RCC 7860 (cell line): ENCODE results near the gene LONP2.
"Not testable (repeated sequence)": the region's sequence is repeated elsewhere in the genome, so short reads cannot be mapped to it uniquely, and the experiment has no call there.

Source experiments
- DNase-seq: peaks from one replicate; pipeline ENCODE4 v3.0.0-alpha.2; 2015; ENCODE audit warnings: low spot score
- FAIRE-seq: peaks from 2 replicates; lab custom pipeline; 2012; peaks lifted over from hg19 to GRCh38; lab: Jason Lieb, UNC

Gene LONP2

DNA sequence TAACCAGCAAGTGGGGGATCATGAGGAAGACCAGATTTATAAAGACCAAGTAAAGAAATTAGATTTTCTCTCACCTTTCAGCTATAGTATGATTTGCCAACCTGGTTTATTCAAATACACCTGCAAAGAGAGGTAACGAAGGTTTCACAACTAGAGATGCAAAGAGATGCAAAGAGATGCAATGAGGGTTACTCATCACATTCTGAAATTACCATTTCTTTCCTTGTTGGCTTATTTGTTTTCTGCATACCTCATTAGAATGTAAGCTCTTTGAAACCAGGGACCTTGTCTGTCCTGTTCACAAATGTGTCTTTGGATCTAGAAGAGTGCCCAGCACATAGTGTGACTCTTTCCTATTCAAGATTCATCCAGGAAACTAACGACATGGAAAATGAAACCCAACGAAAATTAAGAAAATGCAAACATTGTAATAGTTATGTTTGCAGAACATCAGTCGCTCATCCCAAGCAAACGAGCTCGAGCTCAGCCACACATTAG is 9.0 kb upstream of the LONP2 start:
- no peak for DNase-seq

GRCh38 chr16:48235556-48236136 is 8.5 kb upstream of the LONP2 start:
- FAIRE-seq: no peak
- DNase-seq: no peak

More for the DNA sequence above, 9.0 kb upstream of the LONP2 start:
- FAIRE-seq: no peak

GRCh38 chr16:48236286-48236685 is 7.8 kb upstream of the LONP2 start:
- DNase-seq (no peak), FAIRE-seq (no peak)

- not testable (repeated sequence) for DNase-seq, FAIRE-seq
These were observed 4.0 kb upstream of the LONP2 start for GRCh38 chr16:48240147-48240546.

- no peak for FAIRE-seq
- DNase-seq: no peak
These were observed 729 bp downstream of the LONP2 start for GRCh38 chr16:48244863-48245195.

- no peak for FAIRE-seq
- no peak for DNase-seq
These were observed 2.0 kb downstream of the LONP2 start for GRCh38 chr16:48246066-48246465.

DNA sequence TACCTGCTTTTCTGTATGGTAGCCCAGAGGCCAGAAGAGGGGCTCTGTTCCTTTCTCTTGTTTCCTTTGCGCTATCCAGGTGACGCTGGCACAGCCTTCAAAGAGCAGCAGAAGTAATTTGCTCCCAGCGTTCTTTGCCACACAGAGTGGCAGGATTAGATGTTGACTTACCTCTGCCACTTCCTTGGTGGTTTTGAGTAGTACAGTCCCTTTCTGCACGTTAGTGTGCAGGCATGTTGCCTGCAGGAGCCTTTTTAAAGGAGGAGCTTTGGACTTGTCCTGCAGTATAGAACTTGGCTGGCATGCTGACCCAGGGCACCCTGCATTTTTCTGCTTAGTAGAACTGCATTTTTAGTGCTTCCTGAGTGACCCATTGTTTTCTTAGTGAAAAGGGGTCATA is 3.2 kb downstream of the LONP2 start, which contains the start of gene ABCC11:
Gene ABCC11, minus strand, starts transcription at position 229 of the 400 bp plus-strand sequence. CDS start 15,618 bp downstream, outside the sequence.
- FAIRE-seq (no peak), DNase-seq (no peak)

- FAIRE-seq: no peak
- no peak for DNase-seq
These were observed 6.6 kb downstream of the LONP2 start for GRCh38 chr16:48250520-48251278.

GRCh38 chr16:48252013-48252412 is 7.9 kb downstream of the LONP2 start:
- DNase-seq: no peak
- no peak for FAIRE-seq

DNA sequence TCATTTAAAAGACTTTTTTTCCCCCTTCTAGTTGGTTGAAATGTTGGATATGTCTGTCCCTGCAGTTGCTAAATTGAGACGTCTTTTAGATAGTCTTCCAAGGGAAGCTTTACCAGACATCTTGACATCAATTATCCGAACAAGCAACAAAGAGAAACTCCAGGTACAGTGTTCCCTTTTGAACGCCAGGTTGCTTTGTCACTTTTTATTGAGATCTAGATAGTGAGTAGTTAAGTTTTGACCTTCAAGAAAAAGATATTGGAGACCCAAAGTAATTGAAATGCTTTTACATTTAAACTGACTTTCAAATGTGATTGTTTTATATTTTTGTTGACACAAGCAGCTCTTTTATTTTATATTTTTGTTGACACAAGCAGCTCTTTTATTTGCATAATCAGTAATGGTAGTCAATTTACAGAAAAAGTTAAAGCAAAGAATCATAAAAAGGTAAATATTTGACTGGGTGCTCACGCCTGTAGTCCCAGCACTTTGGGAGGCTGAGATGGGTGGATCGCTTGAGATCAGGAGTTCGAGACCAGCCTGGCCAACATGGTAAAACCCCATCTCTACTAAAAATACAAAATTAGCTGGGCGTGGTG is 12.6 kb downstream of the LONP2 start:
- DNase-seq: no peak
- FAIRE-seq: no peak

GRCh38 chr16:48261569-48261968 is 17.5 kb downstream of the LONP2 start:
- no peak for FAIRE-seq
- no peak for DNase-seq

- FAIRE-seq (no peak), DNase-seq (no peak)
These were observed 18.5 kb downstream of the LONP2 start for GRCh38 chr16:48262631-48263030.

DNA sequence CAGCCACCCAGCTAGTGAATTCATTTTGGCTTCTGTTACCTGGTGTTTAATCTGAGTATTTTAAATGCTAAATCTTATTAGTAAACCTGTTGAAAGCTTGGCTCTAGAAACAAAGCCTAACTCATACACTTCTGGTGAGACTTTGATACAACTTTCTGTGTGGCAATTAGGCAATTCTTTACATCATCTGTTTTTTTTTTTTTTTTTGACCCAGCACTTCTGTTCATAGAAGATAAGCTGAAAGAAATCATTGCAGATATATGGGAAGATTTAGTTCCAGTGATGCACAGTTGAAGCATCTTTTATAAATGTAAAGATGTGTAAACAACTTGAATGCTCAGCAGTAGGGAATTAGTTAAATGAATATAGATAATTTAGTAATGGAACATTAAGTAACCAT is 24.9 kb downstream of the LONP2 start:
- FAIRE-seq (no peak), DNase-seq (no peak)

DNA sequence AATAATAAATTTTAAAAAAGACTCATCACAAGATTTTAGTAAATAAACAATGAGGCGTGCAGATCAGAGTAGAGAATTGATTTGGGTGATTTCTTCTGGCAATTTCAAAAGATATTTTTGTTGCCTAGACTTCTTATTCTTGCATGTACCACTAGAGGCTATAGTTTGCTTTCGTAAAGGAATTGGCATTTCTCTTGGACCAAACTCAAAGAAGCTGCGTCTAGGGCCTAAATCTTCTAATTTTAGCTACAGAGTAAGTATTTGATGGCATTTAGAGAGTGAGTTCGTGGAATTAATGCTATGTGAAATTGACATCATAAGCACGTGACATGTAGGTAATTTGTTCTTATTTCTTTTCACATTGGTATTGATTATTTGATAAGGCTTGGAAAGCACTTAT is 27.6 kb downstream of the LONP2 start:
- FAIRE-seq: no peak

DNA sequence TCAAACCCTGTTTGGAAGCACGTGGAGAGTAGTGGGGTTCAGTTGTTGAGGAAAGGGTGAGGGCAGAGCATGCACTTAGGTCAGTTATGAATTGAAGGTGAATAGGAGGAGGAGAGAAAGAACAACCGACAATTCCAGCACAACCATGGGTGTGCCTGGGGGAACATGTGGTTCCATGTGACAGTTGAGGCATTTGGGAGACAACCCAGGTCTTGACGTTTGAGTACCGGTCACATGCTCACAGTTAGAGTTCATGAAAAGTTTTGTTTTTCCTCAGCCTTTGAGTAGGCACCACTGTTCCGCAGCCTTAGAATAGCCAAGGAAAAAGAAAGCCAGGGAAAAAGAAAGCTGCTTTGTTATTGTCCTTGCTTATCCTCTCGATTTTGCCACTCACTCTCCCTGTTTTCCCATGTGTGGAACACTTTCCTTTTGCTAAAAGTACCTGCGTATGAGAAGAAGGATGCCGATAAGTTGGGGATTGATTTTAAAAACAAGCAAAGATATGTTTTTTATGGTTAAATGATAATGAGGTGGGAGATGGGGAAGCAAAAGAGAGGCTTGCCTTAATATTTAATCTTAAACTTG is 28.8 kb downstream of the LONP2 start:
- no peak for DNase-seq
- no peak for FAIRE-seq

More for the DNA sequence above, 27.6 kb downstream of the LONP2 start:
- DNase-seq: no peak

GRCh38 chr16:48274476-48274875 is 30.4 kb downstream of the LONP2 start:
- DNase-seq (no peak), FAIRE-seq (no peak)

- DNase-seq: no peak
These were observed 32.0 kb downstream of the LONP2 start for GRCh38 chr16:48276102-48276501.

GRCh38 chr16:48277158-48277557 is 33.1 kb downstream of the LONP2 start:
- no peak for DNase-seq
- no peak for FAIRE-seq

More at GRCh38 chr16:48276102-48276501, 32.0 kb downstream of the LONP2 start:
- no peak for FAIRE-seq

- DNase-seq: no peak
- FAIRE-seq: no peak
These were observed 35.1 kb downstream of the LONP2 start for GRCh38 chr16:48279199-48279598.

- no peak for FAIRE-seq
- no peak for DNase-seq
These were observed 36.4 kb downstream of the LONP2 start for GRCh38 chr16:48280546-48280945.

- DNase-seq (no peak), FAIRE-seq (no peak)
These were observed 38.6 kb downstream of the LONP2 start for GRCh38 chr16:48282636-48283263.
